Measurements from ENCODE around the gene NVL. TPM values are rescaled to one million over a fixed set of nuclear protein-coding genes. Genes with fewer than 3 reads are reported as not detected.

NVL gene
- total RNA-seq, 1 experiment from 2014 or later: 81.5 TPM

DNA sequence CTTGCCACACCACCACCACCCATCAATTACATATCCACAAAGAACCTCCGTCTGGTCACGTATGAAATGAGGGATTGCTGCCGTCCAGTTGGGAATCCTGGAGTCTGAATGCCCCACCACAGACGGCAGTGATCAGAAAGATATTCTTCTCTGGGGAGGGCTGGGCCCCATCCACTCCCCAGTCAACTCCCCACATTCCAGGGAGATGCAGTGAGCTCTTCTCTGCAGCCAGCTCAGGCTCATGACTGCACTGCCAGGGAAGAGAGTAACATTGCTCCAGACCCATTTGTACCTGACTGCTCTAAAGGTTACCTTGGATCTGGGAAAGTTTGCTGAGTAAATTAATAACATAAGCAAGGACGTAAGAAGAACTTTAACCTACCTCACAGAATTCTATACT is 128.6 kb downstream of the NVL start:
- intact Hi-C loops (cut with micrococcal nuclease): no loop called here
- TF ChIP-seq, protein P1, sequence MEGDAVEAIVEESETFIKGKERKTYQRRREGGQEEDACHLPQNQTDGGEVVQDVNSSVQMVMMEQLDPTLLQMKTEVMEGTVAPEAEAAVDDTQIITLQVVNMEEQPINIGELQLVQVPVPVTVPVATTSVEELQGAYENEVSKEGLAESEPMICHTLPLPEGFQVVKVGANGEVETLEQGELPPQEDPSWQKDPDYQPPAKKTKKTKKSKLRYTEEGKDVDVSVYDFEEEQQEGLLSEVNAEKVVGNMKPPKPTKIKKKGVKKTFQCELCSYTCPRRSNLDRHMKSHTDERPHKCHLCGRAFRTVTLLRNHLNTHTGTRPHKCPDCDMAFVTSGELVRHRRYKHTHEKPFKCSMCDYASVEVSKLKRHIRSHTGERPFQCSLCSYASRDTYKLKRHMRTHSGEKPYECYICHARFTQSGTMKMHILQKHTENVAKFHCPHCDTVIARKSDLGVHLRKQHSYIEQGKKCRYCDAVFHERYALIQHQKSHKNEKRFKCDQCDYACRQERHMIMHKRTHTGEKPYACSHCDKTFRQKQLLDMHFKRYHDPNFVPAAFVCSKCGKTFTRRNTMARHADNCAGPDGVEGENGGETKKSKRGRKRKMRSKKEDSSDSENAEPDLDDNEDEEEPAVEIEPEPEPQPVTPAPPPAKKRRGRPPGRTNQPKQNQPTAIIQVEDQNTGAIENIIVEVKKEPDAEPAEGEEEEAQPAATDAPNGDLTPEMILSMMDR (IDR thresholded peaks at IDR 0.05; ENCODE audit: unreplicated experiment): no peak
- H3K27me3 Mint-ChIP-seq (ENCODE audit: insufficient read depth, unreplicated experiment): no peaks in the 10 kb centered on the region
- CTCF ChIA-PET: interaction anchor here (0.6 kb wide), 1 partner anchor 126 kb away, joined by 5 read pairs; no protein-coding TSS in a partner anchor
- no peak for DNase-seq (ENCODE audit: unreplicated experiment)
- no peaks in the 10 kb centered on the region for H3K9me3 Mint-ChIP-seq (ENCODE audit: unreplicated experiment)
- BruUV-seq (replicated peaks): no TSS peak
- peaks cover 21% of the 10 kb centered on the region for H3K4me1 Mint-ChIP-seq (ENCODE audit: insufficient read depth, unreplicated experiment)
- H3K36me3 Mint-ChIP-seq (ENCODE audit: insufficient read depth, unreplicated experiment): peaks cover 7% of the 10 kb centered on the region
- no peak overlapping the region for H3K4me3 Mint-ChIP-seq (ENCODE audit: unreplicated experiment)
- no peak overlapping the region for H3K27ac Mint-ChIP-seq (ENCODE audit: low read depth, unreplicated experiment)
- POLR2A ChIA-PET: interaction anchor here (0.7 to 7.3 kb wide), 4 partner anchors 8 to 181 kb away, joined by 4 to 61 read pairs (median 6); partner anchors contain the start of gene DEGS1

DNA sequence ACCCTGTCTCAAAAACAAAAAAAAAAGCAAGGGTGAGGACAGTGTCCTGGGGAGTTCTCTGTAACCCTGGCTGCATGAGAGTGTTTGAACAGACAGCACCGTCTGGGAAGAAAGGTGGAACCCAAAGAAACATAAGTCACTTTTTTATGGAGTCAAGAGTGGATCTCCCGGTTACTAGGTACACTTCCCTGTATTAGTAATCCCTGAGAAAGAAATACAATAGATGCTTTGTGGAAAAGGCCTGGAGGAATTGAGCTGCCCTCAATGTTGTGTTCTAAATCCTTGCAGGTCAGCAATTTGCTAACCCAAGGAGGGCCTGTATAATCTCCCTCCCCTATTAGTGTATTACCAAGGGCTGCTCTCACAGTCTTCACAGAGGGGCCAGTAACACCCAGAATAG is 130.3 kb downstream of the NVL start:
- H3K9me3 Mint-ChIP-seq (ENCODE audit: unreplicated experiment): no peaks in the 10 kb centered on the region
- no peaks in the 10 kb centered on the region for H3K27me3 Mint-ChIP-seq (ENCODE audit: insufficient read depth, unreplicated experiment)
- POLR2A ChIA-PET: interaction anchor here (0.6 to 0.9 kb wide), 2 partner anchors 15 to 124 kb away, joined by 3 to 4 read pairs; no protein-coding TSS in a partner anchor
- H3K4me3 Mint-ChIP-seq (ENCODE audit: unreplicated experiment): no peak overlapping the region
- TF ChIP-seq, protein P1 (IDR thresholded peaks at IDR 0.05; ENCODE audit: unreplicated experiment): no peak
- no TSS peak for BruUV-seq (replicated peaks)
- no peak overlapping the region for H3K27ac Mint-ChIP-seq (ENCODE audit: low read depth, unreplicated experiment)
- H3K4me1 Mint-ChIP-seq (ENCODE audit: insufficient read depth, unreplicated experiment): peaks cover 8% of the 10 kb centered on the region
- no peak for DNase-seq (ENCODE audit: unreplicated experiment)
- intact Hi-C loops (cut with micrococcal nuclease): no loop called here
- H3K36me3 Mint-ChIP-seq (ENCODE audit: insufficient read depth, unreplicated experiment): peaks cover 24% of the 10 kb centered on the region
- CTCF ChIA-PET: interaction anchor here (0.7 to 1.2 kb wide), 2 partner anchors 9 to 450 kb away, joined by 4 to 5 read pairs; no protein-coding TSS in a partner anchor

GRCh38 chr1:224198572-224198971 is 131.4 kb downstream of the NVL start:
- peaks cover 36% of the 10 kb centered on the region for H3K36me3 Mint-ChIP-seq (ENCODE audit: insufficient read depth, unreplicated experiment)
- intact Hi-C loops (cut with micrococcal nuclease): no loop called here
- H3K4me3 Mint-ChIP-seq (ENCODE audit: unreplicated experiment): no peak overlapping the region
- TF ChIP-seq, protein P1 (IDR thresholded peaks at IDR 0.05; ENCODE audit: unreplicated experiment): no peak
- no peak overlapping the region for H3K27ac Mint-ChIP-seq (ENCODE audit: low read depth, unreplicated experiment)
- no TSS peak for BruUV-seq (replicated peaks)
- no peak for DNase-seq (ENCODE audit: unreplicated experiment)
- peaks cover 2% of the 10 kb centered on the region for H3K4me1 Mint-ChIP-seq (ENCODE audit: insufficient read depth, unreplicated experiment)
- no peaks in the 10 kb centered on the region for H3K9me3 Mint-ChIP-seq (ENCODE audit: unreplicated experiment)
- no peaks in the 10 kb centered on the region for H3K27me3 Mint-ChIP-seq (ENCODE audit: insufficient read depth, unreplicated experiment)
- ChIA-PET CTCF (interaction anchor here (1.2 kb wide), 1 partner anchor 8 kb away, joined by 4 read pairs; no protein-coding TSS in a partner anchor), POLR2A (interaction anchor here (0.7 to 1.3 kb wide), 4 partner anchors 7 to 21 kb away, joined by 3 to 5 read pairs (median 4); partner anchors contain the start of gene DEGS1)

DNA sequence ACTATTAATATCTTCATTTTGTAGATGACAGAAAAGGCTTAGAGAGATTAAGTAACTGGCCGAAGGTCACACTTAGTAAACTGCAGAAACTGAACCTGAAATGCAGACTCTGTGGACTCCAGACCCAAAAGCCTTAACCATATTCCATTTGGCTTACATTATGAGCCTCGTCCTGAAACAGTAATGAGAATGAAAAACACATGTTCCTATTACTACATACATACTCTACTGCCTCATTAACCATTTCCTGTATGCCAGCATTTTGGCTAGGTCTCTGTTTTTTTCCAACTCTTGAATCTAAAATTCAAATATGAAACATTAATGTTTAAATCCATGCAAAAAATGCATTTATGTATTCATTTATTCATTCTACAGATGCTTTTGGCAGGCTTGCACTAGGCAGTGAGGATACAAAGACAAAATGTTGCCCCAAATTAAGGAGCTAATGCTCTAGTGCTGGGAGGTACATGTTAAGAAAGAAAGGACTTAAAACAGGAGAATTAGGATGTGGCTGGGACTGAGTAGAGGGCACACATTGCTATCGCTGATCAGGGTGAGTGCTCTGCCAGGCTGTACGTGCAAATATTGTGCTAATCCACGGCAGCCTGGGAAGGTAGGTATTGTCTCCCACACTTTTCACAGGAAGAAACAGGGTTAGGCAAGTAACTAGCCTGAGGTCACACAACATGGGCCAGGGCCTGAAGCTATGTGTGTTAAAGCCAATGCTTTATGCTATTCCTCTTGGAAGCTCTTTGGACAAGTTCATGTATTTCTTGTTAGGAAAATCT is 133.0 kb downstream of the NVL start:
- Mint-ChIP-seq H3K27ac (ENCODE audit: low read depth, unreplicated experiment) (no peak overlapping the region), H3K27me3 (ENCODE audit: insufficient read depth, unreplicated experiment) (no peaks in the 10 kb centered on the region), H3K4me1 (ENCODE audit: insufficient read depth, unreplicated experiment) (no peaks in the 10 kb centered on the region), H3K4me3 (ENCODE audit: unreplicated experiment) (no peak overlapping the region), H3K36me3 (ENCODE audit: insufficient read depth, unreplicated experiment) (peaks cover 51% of the 10 kb centered on the region), H3K9me3 (ENCODE audit: unreplicated experiment) (no peaks in the 10 kb centered on the region)
- no TSS peak for BruUV-seq (replicated peaks)
- DNase-seq (ENCODE audit: unreplicated experiment): no peak
- intact Hi-C loops (cut with micrococcal nuclease): no loop called here
- CTCF ChIA-PET: interaction anchor here (0.6 to 1.3 kb wide), 4 partner anchors 16 to 55 kb away, joined by 3 to 4 read pairs (median 4); no protein-coding TSS in a partner anchor
- POLR2A ChIA-PET: interaction anchor here (0.6 to 2.1 kb wide), 4 partner anchors 9 to 133 kb away, joined by 3 to 6 read pairs (median 4); partner anchors contain the start of gene NVL
- TF ChIP-seq, protein P1 (IDR thresholded peaks at IDR 0.05; ENCODE audit: unreplicated experiment): no peak
